AG04449 (cell line): ENCODE measurements around the gene CADM4.

ENCODE experiments used
- CTCF ChIA-PET: fragments of 350-600 bp; formaldehyde crosslinking; extraction: SDS; loops from one replicate; lab custom pipeline; 2021; ENCODE audit warnings: antibody characterized with exemption; lab: Yijun Ruan, JAX
- POLR2A ChIA-PET: fragments of 400-600, 350-600 bp; formaldehyde crosslinking; extraction: SDS; loops from one replicate; lab custom pipeline; 2020; ENCODE audit warnings: antibody characterized with exemption, inconsistent platforms; lab: Yijun Ruan, JAX
- DNase-seq: peaks from one replicate; pipeline ENCODE4 v3.0.0-alpha.2; 2010; ENCODE audit warnings: low read depth, low spot score
- H3K4me3 ChIP-seq: 2 replicates; pipeline ENCODE4 v1.5.1; 2011; ENCODE audit warnings: low read depth, mild to moderate bottlenecking, control low read depth, low read length
- CTCF ChIP-seq: IDR thresholded peaks from one replicate; pipeline ENCODE4 v1.5.1; 2011; ENCODE audit warnings: mild to moderate bottlenecking, moderate library complexity, low read length, control low read depth, inconsistent platforms; ENCODE audit not compliant: insufficient read depth; ENCODE audit errors: missing control alignments

The CADM4 gene

GRCh38 chr19:43667126-43667875 lies 27.7 kb upstream of the CADM4 start:
- H3K4me3 ChIP-seq, result peak overlapping the region; percentile 60
- ChIA-PET POLR2A (interaction anchor here (0.5 kb wide), 1 partner anchor 96 kb away, joined by 3 read pairs; no protein-coding TSS in a partner anchor), CTCF (interaction anchor here (1.1 to 2.5 kb wide), 3 partner anchors 15 to 129 kb away, joined by 5 to 8 read pairs (median 5); no protein-coding TSS in a partner anchor)
- DNase-seq, result no peak
- TF ChIP-seq CTCF, result no peak

DNA sequence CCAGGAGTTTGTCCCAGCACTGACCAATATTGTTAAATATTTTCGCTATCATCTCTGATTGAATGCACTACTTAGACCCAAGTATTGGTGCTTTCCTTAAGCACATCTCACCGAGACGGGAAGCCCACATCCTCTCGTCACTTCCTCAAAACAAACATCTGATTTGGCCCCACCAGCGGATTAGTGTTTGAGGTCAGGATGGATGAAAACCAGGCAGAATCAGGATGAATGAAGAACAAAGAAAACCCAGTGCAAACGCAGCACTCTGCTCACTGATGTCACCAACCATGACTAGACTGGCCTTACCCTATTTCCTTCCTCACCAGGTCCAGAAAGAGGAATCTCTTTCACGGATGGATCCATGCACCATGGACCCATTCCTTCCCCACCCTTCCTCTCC lies 24.4 kb upstream of the CADM4 start:
- DNase-seq, result no peak
- no peak overlapping the region for H3K4me3 ChIP-seq
- TF ChIP-seq CTCF, result no peak
- ChIA-PET CTCF (interaction anchor here (1.6 kb wide), 1 partner anchor 12 kb away, joined by 7 read pairs; no protein-coding TSS in a partner anchor), POLR2A (no interaction called here)

- DNase-seq, result no peak
- TF ChIP-seq CTCF, result peak; percentile 24
- CTCF ChIA-PET, result interaction anchor here (0.6 to 2.2 kb wide), 8 partner anchors 11 to 559 kb away, joined by 3 to 8 read pairs (median 4); no protein-coding TSS in a partner anchor
- no peak overlapping the region for H3K4me3 ChIP-seq
- POLR2A ChIA-PET, result no interaction called here
These were observed 22.8 kb upstream of the CADM4 start for GRCh38 chr19:43662487-43662886.

- ChIA-PET CTCF (interaction anchor here (2.2 kb wide), 1 partner anchor 19 kb away, joined by 8 read pairs; no protein-coding TSS in a partner anchor), POLR2A (no interaction called here)
- H3K4me3 ChIP-seq, result no peak overlapping the region
- no peak for TF ChIP-seq CTCF
- no peak for DNase-seq
These were observed 21.3 kb upstream of the CADM4 start for GRCh38 chr19:43660971-43661360.

GRCh38 chr19:43660301-43660970 lies 20.8 kb upstream of the CADM4 start:
- no peak for TF ChIP-seq CTCF
- DNase-seq, result no peak
- CTCF ChIA-PET, result interaction anchor here (1.1 kb wide), 1 partner anchor 11 kb away, joined by 3 read pairs; no protein-coding TSS in a partner anchor
- H3K4me3 ChIP-seq, result no peak overlapping the region
- POLR2A ChIA-PET, result no interaction called here

GRCh38 chr19:43658494-43658893 lies 18.8 kb upstream of the CADM4 start:
- DNase-seq, result no peak
- ChIA-PET CTCF (interaction anchor here (1.2 to 1.4 kb wide), 3 partner anchors 10 to 103 kb away, joined by 3 to 4 read pairs (median 3); no protein-coding TSS in a partner anchor), POLR2A (no interaction called here)
- TF ChIP-seq CTCF, result no peak
- H3K4me3 ChIP-seq, result no peak overlapping the region
